Measurements from ENCODE around the gene HADHA. TPM values are rescaled to one million over a fixed set of nuclear protein-coding genes. Genes with fewer than 3 reads are reported as not detected.

HADHA gene
- total and polyA plus RNA-seq, 4 donors = 35.2 to 117 (median 94.2) TPM

- no peak overlapping the region for H3K9ac ChIP-seq (ENCODE audit: insufficient read depth in 1 of 2, low read length in 2 of 2)
- no peak for ATAC-seq (ENCODE audit: insufficient read depth, low FRiP score)
- no peak for DNase-seq
- no peaks in the 10 kb centered on the region for H3K27me3 ChIP-seq (ENCODE audit: control insufficient read depth in 3 of 3, insufficient read depth in 3 of 3, low read length in 2 of 3)
- H3K36me3 ChIP-seq (ENCODE audit: control insufficient read depth in 4 of 4, insufficient read depth in 4 of 4, low read length in 4 of 4) = peaks cover 18 to 48% (median 36%) of the 10 kb centered on the region in 4 donors
- TF ChIP-seq CTCF (IDR thresholded peaks at IDR 0.05; ENCODE audit: control extremely low read depth, extremely low read depth) = no peak
- H3K27ac ChIP-seq (ENCODE audit: low read depth in 1 of 2, low read length in 1 of 2) = no peak overlapping the region
- no peaks in the 10 kb centered on the region for H3K9me3 ChIP-seq (ENCODE audit: control insufficient read depth in 4 of 4, insufficient read depth in 3 of 4, low read length in 3 of 4)
- H3K4me3 ChIP-seq = no peak overlapping the region
- WGBS, 2 donors = 97 to 98% methylated on average over 3 of the region's 3 CpGs
- no peaks in the 10 kb centered on the region for H3K4me1 ChIP-seq (ENCODE audit: control insufficient read depth in 5 of 5, insufficient read depth in 5 of 5, low read length in 5 of 5)
Measured at GRCh38 chr2:26285931-26286330, 41.5 kb upstream of the HADHA start.

GRCh38 chr2:26284132-26284531, 39.7 kb upstream of the HADHA start:
- Histone ChIP-seq H3K4me3 (no peak overlapping the region), H3K4me1 (ENCODE audit: control insufficient read depth in 5 of 5, insufficient read depth in 5 of 5, low read length in 5 of 5) (no peaks in the 10 kb centered on the region), H3K36me3 (ENCODE audit: control insufficient read depth in 4 of 4, insufficient read depth in 4 of 4, low read length in 4 of 4) (peaks cover 22 to 49% (median 39%) of the 10 kb centered on the region in 4 donors), H3K27ac (ENCODE audit: low read depth in 1 of 2, low read length in 1 of 2) (no peak overlapping the region), H3K27me3 (ENCODE audit: control insufficient read depth in 3 of 3, insufficient read depth in 3 of 3, low read length in 2 of 3) (no peaks in the 10 kb centered on the region), H3K9me3 (ENCODE audit: control insufficient read depth in 4 of 4, insufficient read depth in 3 of 4, low read length in 3 of 4) (no peaks in the 10 kb centered on the region), H3K9ac (ENCODE audit: insufficient read depth in 1 of 2, low read length in 2 of 2) (no peak overlapping the region)
- no peak for ATAC-seq (ENCODE audit: insufficient read depth, low FRiP score)
- WGBS, 2 donors = 95 to 98% methylated on average over 3 of the region's 3 CpGs
- DNase-seq = no peak
- TF ChIP-seq CTCF (IDR thresholded peaks at IDR 0.05; ENCODE audit: control extremely low read depth, extremely low read depth) = no peak

GRCh38 chr2:26283606-26284005, 39.2 kb upstream of the HADHA start:
- DNase-seq = no peak
- no peak overlapping the region for H3K9ac ChIP-seq (ENCODE audit: insufficient read depth in 1 of 2, low read length in 2 of 2)
- 90 to 96% methylated on average over 2 of the region's 2 CpGs for WGBS, 2 donors
- peaks cover 24 to 55% (median 42%) of the 10 kb centered on the region in 4 donors for H3K36me3 ChIP-seq (ENCODE audit: control insufficient read depth in 4 of 4, insufficient read depth in 4 of 4, low read length in 4 of 4)
- no peak for TF ChIP-seq CTCF (IDR thresholded peaks at IDR 0.05; ENCODE audit: control extremely low read depth, extremely low read depth)
- no peaks in the 10 kb centered on the region for H3K27me3 ChIP-seq (ENCODE audit: control insufficient read depth in 3 of 3, insufficient read depth in 3 of 3, low read length in 2 of 3)
- no peaks in the 10 kb centered on the region for H3K9me3 ChIP-seq (ENCODE audit: control insufficient read depth in 4 of 4, insufficient read depth in 3 of 4, low read length in 3 of 4)
- no peak overlapping the region for H3K27ac ChIP-seq (ENCODE audit: low read depth in 1 of 2, low read length in 1 of 2)
- H3K4me1 ChIP-seq (ENCODE audit: control insufficient read depth in 5 of 5, insufficient read depth in 5 of 5, low read length in 5 of 5) = no peaks in the 10 kb centered on the region
- no peak overlapping the region for H3K4me3 ChIP-seq
- no peak for ATAC-seq (ENCODE audit: insufficient read depth, low FRiP score)

GRCh38 chr2:26281226-26281625, 36.8 kb upstream of the HADHA start:
- Histone ChIP-seq H3K4me1 (ENCODE audit: control insufficient read depth in 5 of 5, insufficient read depth in 5 of 5, low read length in 5 of 5) (peaks cover 0 to 2% (median 0%) of the 10 kb centered on the region in 5 donors), H3K4me3 (no peak overlapping the region), H3K36me3 (ENCODE audit: control insufficient read depth in 4 of 4, insufficient read depth in 4 of 4, low read length in 4 of 4) (peaks cover 25 to 57% (median 41%) of the 10 kb centered on the region in 4 donors), H3K9me3 (ENCODE audit: control insufficient read depth in 4 of 4, insufficient read depth in 3 of 4, low read length in 3 of 4) (no peaks in the 10 kb centered on the region), H3K9ac (ENCODE audit: insufficient read depth in 1 of 2, low read length in 2 of 2) (no peak overlapping the region), H3K27ac (ENCODE audit: low read depth in 1 of 2, low read length in 1 of 2) (no peak overlapping the region), H3K27me3 (ENCODE audit: control insufficient read depth in 3 of 3, insufficient read depth in 3 of 3, low read length in 2 of 3) (no peaks in the 10 kb centered on the region)
- 86 to 89% methylated on average over 2 of the region's 2 CpGs for WGBS, 2 donors
- TF ChIP-seq CTCF (IDR thresholded peaks at IDR 0.05; ENCODE audit: control extremely low read depth, extremely low read depth) = no peak
- ATAC-seq (ENCODE audit: insufficient read depth, low FRiP score) (no peak), DNase-seq (no peak)

Measured in lung (tissue), 12 donors.